ENCODE data around the gene ZBTB7B.
"Not testable (repeated sequence)": the region's sequence is repeated elsewhere in the genome, so short reads cannot be mapped to it uniquely, and the experiment has no call there.

ZBTB7B gene

DNA sequence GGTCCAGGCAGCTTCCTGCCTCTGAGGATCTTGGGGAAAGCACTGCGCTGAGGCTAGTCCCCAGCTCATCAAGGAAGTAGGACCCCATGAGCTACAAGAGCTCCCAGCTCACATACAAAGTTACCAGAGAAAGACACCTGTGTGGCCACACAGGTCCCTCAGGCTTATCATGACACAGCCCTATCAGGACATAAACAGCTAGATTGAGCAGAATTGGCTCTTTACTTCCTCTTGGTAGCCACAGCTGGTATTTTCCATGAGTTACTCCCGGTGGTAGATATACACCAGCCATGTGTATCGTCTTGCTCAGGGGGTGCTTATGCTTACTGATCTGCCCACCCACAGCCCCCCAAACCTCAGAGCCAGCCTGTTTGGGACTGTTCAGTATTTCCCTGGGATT is 8.0 kb upstream of the ZBTB7B start:
- TF ChIP-seq, protein P1, sequence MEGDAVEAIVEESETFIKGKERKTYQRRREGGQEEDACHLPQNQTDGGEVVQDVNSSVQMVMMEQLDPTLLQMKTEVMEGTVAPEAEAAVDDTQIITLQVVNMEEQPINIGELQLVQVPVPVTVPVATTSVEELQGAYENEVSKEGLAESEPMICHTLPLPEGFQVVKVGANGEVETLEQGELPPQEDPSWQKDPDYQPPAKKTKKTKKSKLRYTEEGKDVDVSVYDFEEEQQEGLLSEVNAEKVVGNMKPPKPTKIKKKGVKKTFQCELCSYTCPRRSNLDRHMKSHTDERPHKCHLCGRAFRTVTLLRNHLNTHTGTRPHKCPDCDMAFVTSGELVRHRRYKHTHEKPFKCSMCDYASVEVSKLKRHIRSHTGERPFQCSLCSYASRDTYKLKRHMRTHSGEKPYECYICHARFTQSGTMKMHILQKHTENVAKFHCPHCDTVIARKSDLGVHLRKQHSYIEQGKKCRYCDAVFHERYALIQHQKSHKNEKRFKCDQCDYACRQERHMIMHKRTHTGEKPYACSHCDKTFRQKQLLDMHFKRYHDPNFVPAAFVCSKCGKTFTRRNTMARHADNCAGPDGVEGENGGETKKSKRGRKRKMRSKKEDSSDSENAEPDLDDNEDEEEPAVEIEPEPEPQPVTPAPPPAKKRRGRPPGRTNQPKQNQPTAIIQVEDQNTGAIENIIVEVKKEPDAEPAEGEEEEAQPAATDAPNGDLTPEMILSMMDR (IDR thresholded peaks at IDR 0.05; ENCODE audit: low read depth, low read length) = no peak
- no peak for DNase-seq (ENCODE audit: low read depth in 2 of 2)
- no peak overlapping the region for H3K4me3 ChIP-seq (replicated peaks in 1 of 2; ENCODE audit: low read depth in 2 of 2, low read length in 2 of 2)

DNA sequence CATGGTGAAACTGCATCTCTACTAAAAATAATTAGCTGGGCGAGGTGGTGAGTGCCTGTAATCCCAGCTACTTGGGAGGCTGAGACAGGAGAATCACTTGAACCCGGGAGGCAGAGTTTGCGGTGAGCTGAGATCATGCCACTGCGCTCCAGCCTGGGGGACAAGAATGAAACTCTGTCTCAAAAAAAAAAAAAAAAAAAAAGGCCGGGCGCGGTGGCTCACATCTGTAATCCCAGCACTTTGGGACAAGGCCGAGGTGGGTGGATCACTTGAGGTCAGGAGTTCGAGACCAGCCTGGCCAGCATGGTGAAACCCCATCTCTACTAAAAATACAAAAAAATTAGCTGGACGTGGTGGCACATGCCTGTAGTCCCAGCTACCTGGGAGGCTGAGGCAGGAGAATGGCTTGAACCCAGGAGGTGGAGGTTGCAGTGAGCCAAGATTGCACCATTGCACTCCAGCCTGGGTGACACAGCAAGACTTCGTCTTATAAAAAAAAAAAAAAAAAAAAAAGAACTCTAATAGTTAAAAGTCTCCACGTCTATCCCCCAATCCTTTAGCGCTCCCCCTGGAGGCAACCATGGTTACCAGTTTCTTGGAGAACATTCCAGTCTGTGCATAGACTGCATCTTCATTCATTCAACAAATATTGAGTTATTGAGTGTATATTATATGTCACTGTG is 7.2 kb upstream of the ZBTB7B start:
- H3K4me3 ChIP-seq (replicated peaks in 1 of 2; ENCODE audit: low read depth in 2 of 2, low read length in 2 of 2) = not testable (repeated sequence)
- TF ChIP-seq, protein P1 (IDR thresholded peaks at IDR 0.05; ENCODE audit: low read depth, low read length) = peak; percentile 39
- DNase-seq (ENCODE audit: low read depth in 2 of 2) = peak; percentile 91

DNA sequence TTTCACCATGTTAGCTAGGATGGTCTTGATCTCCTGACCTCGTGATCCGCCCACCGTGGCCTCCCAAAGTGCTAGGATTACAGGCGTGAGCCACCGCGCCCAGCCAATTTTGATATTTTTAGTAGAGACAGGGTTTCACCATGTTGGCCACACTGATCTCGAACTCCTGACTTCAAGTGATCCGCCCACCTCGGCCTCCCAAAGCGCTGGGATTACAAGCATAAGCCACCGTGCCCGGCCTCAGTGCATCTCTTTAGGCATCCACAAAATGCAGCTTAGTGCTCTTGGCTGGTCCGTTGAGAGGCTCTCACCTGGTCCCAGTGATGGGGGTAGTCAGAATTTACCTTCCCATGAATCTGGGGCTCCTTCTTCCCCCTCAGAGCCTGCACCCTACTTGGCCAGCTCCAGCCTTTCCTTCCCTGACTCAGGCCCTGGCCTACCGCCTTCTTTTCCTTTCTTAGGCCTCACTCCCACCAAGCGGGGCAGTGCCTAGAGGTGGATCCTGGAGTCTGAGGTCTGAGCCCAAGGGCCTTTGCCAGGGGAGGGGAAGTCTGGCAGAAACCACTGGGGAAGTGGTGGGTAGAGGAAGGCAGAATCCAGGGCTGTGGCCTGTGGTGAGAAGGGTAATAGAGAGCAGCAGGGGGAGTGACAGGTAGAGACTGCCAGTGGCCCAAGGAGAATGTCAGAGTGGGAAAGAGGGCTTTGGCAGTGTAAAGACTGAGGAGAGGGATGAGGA is 5.5 kb upstream of the ZBTB7B start:
- H3K4me3 ChIP-seq (replicated peaks in 1 of 2; ENCODE audit: low read depth in 2 of 2, low read length in 2 of 2) = no peak overlapping the region
- no peak for DNase-seq (ENCODE audit: low read depth in 2 of 2)
- TF ChIP-seq, protein P1 (IDR thresholded peaks at IDR 0.05; ENCODE audit: low read depth, low read length) = no peak

DNA sequence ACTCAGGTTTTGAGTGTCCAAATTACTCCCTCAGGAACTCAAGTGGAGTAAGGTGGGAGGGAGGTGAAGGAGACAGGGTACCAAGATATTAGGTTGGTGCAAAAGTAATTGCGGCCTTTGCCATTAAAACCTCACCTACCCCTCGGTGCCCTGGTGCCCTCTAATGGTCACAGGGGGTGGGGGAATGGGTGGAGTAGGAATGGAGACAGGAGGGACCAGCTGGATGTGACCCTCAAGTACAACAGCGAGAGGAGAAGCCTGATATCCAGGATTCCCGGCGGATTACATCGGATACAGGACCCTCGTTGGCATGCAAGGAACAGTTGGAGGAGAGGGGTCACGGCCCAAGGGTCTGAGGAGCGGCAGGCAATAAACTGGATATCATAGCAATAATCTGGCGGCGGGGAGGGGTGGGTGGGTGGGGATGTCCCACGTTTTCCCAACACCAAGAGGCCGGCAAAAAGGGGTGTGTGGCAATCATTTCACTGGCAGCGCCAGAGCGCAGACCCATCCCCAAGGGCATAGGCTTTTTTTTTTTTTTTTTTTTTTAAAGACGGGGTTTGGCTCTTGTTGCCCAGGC is 4.3 kb upstream of the ZBTB7B start:
- TF ChIP-seq, protein P1 (IDR thresholded peaks at IDR 0.05; ENCODE audit: low read depth, low read length) = peak; percentile 15
- H3K4me3 ChIP-seq (replicated peaks in 1 of 2; ENCODE audit: low read depth in 2 of 2, low read length in 2 of 2) = no peak overlapping the region
- no peak for DNase-seq (ENCODE audit: low read depth in 2 of 2)

DNA sequence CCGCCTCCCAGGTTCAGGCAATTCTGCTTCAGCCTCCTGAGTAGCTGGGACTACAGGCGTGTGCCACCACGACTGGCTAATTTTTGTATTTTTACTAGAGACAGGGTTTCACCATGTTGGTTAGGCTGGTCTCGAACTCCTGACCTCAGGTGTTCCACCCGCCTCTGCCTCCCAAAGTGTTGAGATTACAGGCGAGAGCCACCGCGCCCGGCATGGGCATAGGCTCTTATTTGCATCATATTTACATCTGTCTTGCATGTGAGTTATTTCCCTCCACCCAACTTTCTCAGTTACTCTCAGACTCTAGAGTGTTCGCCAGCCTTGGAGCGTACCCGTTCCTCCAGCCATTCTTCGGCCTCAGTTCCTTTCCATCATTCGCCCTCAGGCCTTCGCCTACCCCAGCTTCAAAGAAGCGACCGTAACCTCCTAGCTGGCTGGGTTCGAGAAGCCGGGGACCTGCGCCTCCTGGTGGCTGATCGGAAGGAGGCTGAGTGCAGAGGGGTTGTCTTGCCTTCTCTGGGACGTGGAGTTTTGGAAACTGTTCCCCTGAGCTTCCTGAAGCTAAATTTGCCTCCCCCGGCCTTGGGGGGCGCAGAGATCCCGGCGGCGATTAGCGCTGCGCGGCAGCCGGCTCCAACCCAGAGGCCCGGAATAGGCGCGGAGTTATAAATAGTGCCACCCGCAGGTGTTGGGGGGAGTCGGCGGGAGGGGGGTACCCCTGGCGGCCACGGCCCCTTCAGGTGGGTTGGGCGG is 3.6 kb upstream of the ZBTB7B start:
- TF ChIP-seq, protein P1 (IDR thresholded peaks at IDR 0.05; ENCODE audit: low read depth, low read length) = peak; percentile 96
- H3K4me3 ChIP-seq (replicated peaks in 1 of 2; ENCODE audit: low read depth in 2 of 2, low read length in 2 of 2) = peak overlapping the region; percentile 28 to 34
- DNase-seq (ENCODE audit: low read depth in 2 of 2) = peak; percentile 79 to 83

DNA sequence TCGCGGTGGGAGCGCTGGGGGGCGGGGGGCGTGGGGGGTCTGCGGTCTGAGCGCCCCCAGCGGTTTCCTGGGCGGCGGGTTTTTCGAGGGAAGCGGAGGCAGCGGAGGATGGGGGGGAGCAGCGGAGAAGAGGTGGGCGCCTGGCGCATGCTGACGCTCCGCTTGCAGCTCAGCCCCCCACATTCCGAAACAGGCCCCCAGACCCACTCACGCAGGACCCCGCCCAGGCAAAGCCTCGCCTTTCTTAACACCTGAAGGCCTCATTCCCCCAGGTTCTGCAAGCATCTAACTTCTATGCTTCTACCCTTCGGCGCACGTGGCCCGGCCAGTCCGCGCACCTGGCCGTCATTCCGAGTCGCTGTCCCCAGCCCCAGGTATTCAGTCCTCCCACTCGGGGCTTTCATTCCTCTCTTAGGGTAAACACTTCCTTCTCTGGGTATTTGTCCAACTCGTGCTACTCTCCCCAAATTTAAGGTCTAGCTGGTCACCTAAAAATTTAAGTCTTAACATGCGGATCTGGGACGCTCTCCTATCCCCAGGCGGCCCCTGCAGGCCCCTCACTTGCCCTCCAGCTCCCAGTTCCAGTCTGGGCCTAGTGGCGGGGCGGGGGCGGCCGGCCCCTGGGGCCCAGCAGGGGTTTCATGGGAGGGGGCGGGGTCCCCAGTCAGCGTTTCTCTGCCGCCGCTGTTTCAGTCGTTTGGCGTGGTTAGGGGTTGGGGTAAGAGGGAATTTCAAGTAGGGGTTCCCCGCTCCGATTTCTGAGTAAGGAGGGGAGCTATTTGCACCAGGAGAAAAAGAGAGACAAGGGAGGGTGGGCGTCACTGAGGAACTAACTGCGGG is 2.8 kb upstream of the ZBTB7B start:
- DNase-seq (ENCODE audit: low read depth in 2 of 2) = no peak
- TF ChIP-seq, protein P1 (IDR thresholded peaks at IDR 0.05; ENCODE audit: low read depth, low read length) = no peak
- H3K4me3 ChIP-seq (replicated peaks in 1 of 2; ENCODE audit: low read depth in 2 of 2, low read length in 2 of 2) = peak overlapping the region; percentile 68 to 70
